ENCODE results near the gene CD8B. TPM values are rescaled to one million over a fixed set of nuclear protein-coding genes. Genes with fewer than 3 reads are reported as not detected.

The CD8B gene
- total RNA-seq, 2 experiments from 2014 or later, result 0.75 to 1.1 TPM

DNA sequence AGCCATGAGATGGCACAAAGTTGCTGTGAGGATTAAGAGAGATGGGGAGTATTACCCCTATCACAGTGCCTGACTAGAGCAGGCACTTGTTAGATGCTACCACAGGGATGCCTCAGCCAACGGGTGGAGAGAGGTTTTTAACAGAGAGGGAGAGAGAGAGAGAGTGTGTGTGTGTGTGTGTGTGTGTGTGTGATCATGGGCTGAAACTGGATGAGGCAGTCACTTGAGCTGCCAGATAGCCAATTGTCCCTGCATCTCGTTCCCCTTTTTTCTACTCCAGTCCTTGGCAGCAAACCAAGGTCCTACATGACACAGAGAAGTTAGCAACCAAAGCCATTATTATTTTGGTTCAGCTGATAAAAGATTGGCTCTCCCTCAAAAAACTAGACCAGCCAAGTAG, 74.0 kb downstream of the CD8B start:
- Histone ChIP-seq H3K27me3 (ENCODE audit: control insufficient read depth in 1 of 2, insufficient read depth in 2 of 2, low read length in 2 of 2) (peaks cover 41 to 42% of the 10 kb centered on the region in 2 experiments), H3K9me3 (ENCODE audit: control insufficient read depth in 1 of 2, insufficient read depth in 1 of 2, low read length in 2 of 2) (peaks cover 0 to 12% of the 10 kb centered on the region in 2 experiments), H3K36me3 (ENCODE audit: insufficient read depth, low read length) (no peaks in the 10 kb centered on the region), H3K4me1 (ENCODE audit: insufficient read depth, low read length) (peaks cover 28% of the 10 kb centered on the region), H3K4me3 (ENCODE audit: low read length) (no peak overlapping the region), H3K27ac (ENCODE audit: low read depth in 1 of 2, low read length in 2 of 2) (no peak overlapping the region)
- ATAC-seq (ENCODE audit: poor library complexity) (no peak), DNase-seq (peak in 1 of 14 experiments; percentile 67)
- Mint-ChIP-seq H3K9me3 (no peaks in the 10 kb centered on the region), H3K27ac (no peak overlapping the region), H3K36me3 (ENCODE audit: low read depth) (no peaks in the 10 kb centered on the region), H3K27me3 (peaks cover 43% of the 10 kb centered on the region), H3K4me1 (ENCODE audit: low read depth) (peaks cover 21% of the 10 kb centered on the region), H3K4me3 (peak overlapping the region; percentile 27)
- intact Hi-C loops (cut with DNase I, micrococcal nuclease), result no loop called here
- TF ChIP-seq, protein P1, sequence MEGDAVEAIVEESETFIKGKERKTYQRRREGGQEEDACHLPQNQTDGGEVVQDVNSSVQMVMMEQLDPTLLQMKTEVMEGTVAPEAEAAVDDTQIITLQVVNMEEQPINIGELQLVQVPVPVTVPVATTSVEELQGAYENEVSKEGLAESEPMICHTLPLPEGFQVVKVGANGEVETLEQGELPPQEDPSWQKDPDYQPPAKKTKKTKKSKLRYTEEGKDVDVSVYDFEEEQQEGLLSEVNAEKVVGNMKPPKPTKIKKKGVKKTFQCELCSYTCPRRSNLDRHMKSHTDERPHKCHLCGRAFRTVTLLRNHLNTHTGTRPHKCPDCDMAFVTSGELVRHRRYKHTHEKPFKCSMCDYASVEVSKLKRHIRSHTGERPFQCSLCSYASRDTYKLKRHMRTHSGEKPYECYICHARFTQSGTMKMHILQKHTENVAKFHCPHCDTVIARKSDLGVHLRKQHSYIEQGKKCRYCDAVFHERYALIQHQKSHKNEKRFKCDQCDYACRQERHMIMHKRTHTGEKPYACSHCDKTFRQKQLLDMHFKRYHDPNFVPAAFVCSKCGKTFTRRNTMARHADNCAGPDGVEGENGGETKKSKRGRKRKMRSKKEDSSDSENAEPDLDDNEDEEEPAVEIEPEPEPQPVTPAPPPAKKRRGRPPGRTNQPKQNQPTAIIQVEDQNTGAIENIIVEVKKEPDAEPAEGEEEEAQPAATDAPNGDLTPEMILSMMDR (IDR thresholded peaks at IDR 0.05), result no peak
- ChIA-PET CTCF (no interaction called here), POLR2A (no interaction called here)

DNA sequence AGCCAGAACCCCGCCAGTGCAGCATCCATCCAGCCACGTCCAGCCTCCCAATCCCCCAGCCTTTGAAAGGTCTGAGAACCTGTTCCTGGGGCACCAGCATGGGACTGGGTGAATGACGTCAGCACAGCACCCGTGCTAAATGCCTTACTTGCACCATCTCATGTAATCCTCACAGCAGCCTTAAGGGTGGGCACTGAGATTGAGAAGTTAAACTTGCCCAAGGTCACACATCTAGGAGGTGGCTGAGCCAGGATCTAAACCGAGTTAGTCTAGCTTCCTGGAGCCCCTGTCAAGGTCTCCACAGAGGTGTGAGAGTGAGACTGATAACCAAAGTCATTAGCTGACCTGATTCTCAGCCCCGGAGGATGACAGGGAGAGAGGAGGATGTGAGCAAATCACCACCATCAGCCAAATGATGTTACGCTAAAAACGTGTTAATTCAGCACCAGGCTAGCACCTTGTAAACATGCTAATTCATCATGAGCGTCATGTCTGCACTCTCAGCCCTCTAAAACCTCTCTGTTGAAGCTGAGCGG, 75.6 kb downstream of the CD8B start:
- Histone ChIP-seq H3K4me1 (ENCODE audit: insufficient read depth, low read length) (peaks cover 18% of the 10 kb centered on the region), H3K27me3 (ENCODE audit: control insufficient read depth in 1 of 2, insufficient read depth in 2 of 2, low read length in 2 of 2) (peaks cover 25% of the 10 kb centered on the region in 2 experiments), H3K36me3 (ENCODE audit: insufficient read depth, low read length) (no peaks in the 10 kb centered on the region), H3K9me3 (ENCODE audit: control insufficient read depth in 1 of 2, insufficient read depth in 1 of 2, low read length in 2 of 2) (peaks cover 0 to 12% of the 10 kb centered on the region in 2 experiments), H3K4me3 (ENCODE audit: low read length) (no peak overlapping the region), H3K27ac (ENCODE audit: low read depth in 1 of 2, low read length in 2 of 2) (no peak overlapping the region)
- TF ChIP-seq, protein P1 (IDR thresholded peaks at IDR 0.05), result no peak
- no peaks in the 10 kb centered on the region for H3K9me3 Mint-ChIP-seq
- intact Hi-C loops (cut with DNase I, micrococcal nuclease), result no loop called here
- CTCF ChIA-PET, result no interaction called here
- ATAC-seq (ENCODE audit: poor library complexity), result peak; percentile 32
- no peak overlapping the region for H3K4me3 Mint-ChIP-seq
- H3K36me3 Mint-ChIP-seq (ENCODE audit: low read depth), result no peaks in the 10 kb centered on the region
- H3K27me3 Mint-ChIP-seq, result peaks cover 30% of the 10 kb centered on the region
- peaks cover 13% of the 10 kb centered on the region for H3K4me1 Mint-ChIP-seq (ENCODE audit: low read depth)
- POLR2A ChIA-PET, result no interaction called here
- peak in 2 of 14 experiments; percentile 50 to 91 for DNase-seq
- H3K27ac Mint-ChIP-seq, result no peak overlapping the region

- TF ChIP-seq, protein P1 (IDR thresholded peaks at IDR 0.05), result no peak
- POLR2A ChIA-PET, result no interaction called here
- intact Hi-C loops (cut with DNase I, micrococcal nuclease), result no loop called here
- peaks cover 26% of the 10 kb centered on the region for H3K27me3 Mint-ChIP-seq
- H3K36me3 Mint-ChIP-seq (ENCODE audit: low read depth), result no peaks in the 10 kb centered on the region
- Histone ChIP-seq H3K36me3 (ENCODE audit: insufficient read depth, low read length) (no peaks in the 10 kb centered on the region), H3K4me3 (ENCODE audit: low read length) (no peak overlapping the region), H3K9me3 (ENCODE audit: control insufficient read depth in 1 of 2, insufficient read depth in 1 of 2, low read length in 2 of 2) (peaks cover 0 to 12% of the 10 kb centered on the region in 2 experiments), H3K27me3 (ENCODE audit: control insufficient read depth in 1 of 2, insufficient read depth in 2 of 2, low read length in 2 of 2) (peaks cover 21 to 23% of the 10 kb centered on the region in 2 experiments), H3K27ac (ENCODE audit: low read depth in 1 of 2, low read length in 2 of 2) (no peak overlapping the region), H3K4me1 (ENCODE audit: insufficient read depth, low read length) (peaks cover 13% of the 10 kb centered on the region)
- CTCF ChIA-PET, result no interaction called here
- no peak overlapping the region for H3K27ac Mint-ChIP-seq
- ATAC-seq (ENCODE audit: poor library complexity) (no peak), DNase-seq (peak in 1 of 14 experiments; percentile 86)
- H3K9me3 Mint-ChIP-seq, result no peaks in the 10 kb centered on the region
- peaks cover 10% of the 10 kb centered on the region for H3K4me1 Mint-ChIP-seq (ENCODE audit: low read depth)
- no peak overlapping the region for H3K4me3 Mint-ChIP-seq
Observed at GRCh38 chr2:86785456-86785855, 76.2 kb downstream of the CD8B start.
